SK-N-SH (cell line): Measurements from ENCODE around the gene MGME1. TPM values are rescaled to one million over a fixed set of nuclear protein-coding genes. Genes with fewer than 3 reads are reported as not detected.

Experiments
- CTCF ChIA-PET: fragments of 300-600, 350-600 bp; formaldehyde crosslinking; extraction: SDS; loops from one replicate; lab custom pipeline; 2021; lab: Yijun Ruan, JAX
- POLR2A ChIA-PET: fragments of 350-600 bp; sonication (Branson Sonifier 250); formaldehyde crosslinking; extraction: SDS; loops from one replicate; lab custom pipeline; 2020; ENCODE audit warnings: antibody characterized with exemption, inconsistent platforms; lab: Yijun Ruan, JAX
- DNase-seq: peaks from one replicate; pipeline ENCODE4 v3.0.0; 2012
- H2AFZ ChIP-seq: fragments of 200-600 bp; sonication (generic); 2 replicates; pipeline ENCODE4 v1.8.1; 2016; ENCODE audit warnings: antibody characterized with exemption, mild to moderate bottlenecking, low read depth
- H3F3A ChIP-seq: fragments of 200-600 bp; sonication (generic); replicated peaks from 2 replicates; pipeline ENCODE3; 2016; ENCODE audit warnings: antibody characterized with exemption, mild to moderate bottlenecking; ENCODE audit not compliant: insufficient read depth
- H3K27ac ChIP-seq, 2 experiments: fragments of 200-500 bp in 1 of 2; fragments of 200-600 bp in 1 of 2; sonication (Bioruptor generic) in 1 of 2; sonication (generic), shearing (Covaris generic) in 1 of 2; 2 replicates each; pipeline versions ENCODE4 v1.5.1 to v1.6.1; 2014 to 2016; ENCODE audit warnings: low read depth in 2 of 2, inconsistent platforms in 1 of 2, low read length in 1 of 2, mild to moderate bottlenecking in 1 of 2, mixed read lengths in 1 of 2
- H3K27me3 ChIP-seq: fragments of 200-600 bp; sonication (generic), shearing (Covaris generic); 2 replicates; pipeline ENCODE4 v1.6.1; 2016; ENCODE audit warnings: mixed run types; ENCODE audit not compliant: insufficient read depth
- H3K36me3 ChIP-seq, 2 experiments: fragments of 200-500 bp in 1 of 2; fragments of 200-600 bp in 1 of 2; sonication (Bioruptor generic) in 1 of 2; sonication (generic) in 1 of 2; replicated peaks in 1 of 2; 2 replicates each; pipeline versions ENCODE3 to v1.5.1; 2014 to 2016; ENCODE audit warnings: low read length in 1 of 2, mild to moderate bottlenecking in 1 of 2; ENCODE audit not compliant: insufficient read depth in 2 of 2, control insufficient read depth in 1 of 2
- H3K4me1 ChIP-seq, 2 experiments: fragments of 200-500 bp in 1 of 2; fragments of 200-600 bp in 1 of 2; sonication (Bioruptor generic) in 1 of 2; sonication (generic), shearing (Covaris generic) in 1 of 2; 2 replicates each; pipeline versions ENCODE4 v1.5.1 to v1.6.1; 2014 to 2016; ENCODE audit warnings: low read depth in 1 of 2, low read length in 1 of 2, mixed run types in 1 of 2; ENCODE audit not compliant: insufficient read depth in 2 of 2, control insufficient read depth in 1 of 2
- H3K4me2 ChIP-seq: fragments of 200-600 bp; sonication (generic), shearing (Covaris generic); 2 replicates; pipeline ENCODE4 v1.6.1; 2017; ENCODE audit warnings: mixed run types
- H3K4me3 ChIP-seq, 2 experiments: fragments of 200-500 bp in 1 of 2; fragments of 200-600 bp in 1 of 2; sonication (Bioruptor generic) in 1 of 2; sonication (generic), shearing (Covaris generic) in 1 of 2; 2 replicates each; pipeline versions ENCODE4 v1.5.1 to v1.8.1; 2014 to 2016; ENCODE audit warnings: low read depth in 2 of 2, inconsistent platforms in 1 of 2, low read length in 1 of 2, mild to moderate bottlenecking in 1 of 2, mixed read lengths in 1 of 2, moderate library complexity in 1 of 2
- H3K79me2 ChIP-seq: fragments of 200-600 bp; sonication (generic); 2 replicates; pipeline ENCODE4 v1.8.1; 2017; ENCODE audit warnings: mild to moderate bottlenecking; ENCODE audit not compliant: insufficient read depth
- H3K9ac ChIP-seq: fragments of 200-600 bp; sonication (generic); 2 replicates; pipeline ENCODE4 v1.6.1; 2017; ENCODE audit warnings: mixed run types
- H3K9me2 ChIP-seq: fragments of 200-600 bp; sonication (generic); 2 replicates; pipeline ENCODE4 v1.6.1; 2017; ENCODE audit warnings: mixed run types
- H3K9me3 ChIP-seq: fragments of 200-600 bp; sonication (generic); 2 replicates; pipeline ENCODE4 v1.6.1; 2017; ENCODE audit warnings: mixed run types, mild to moderate bottlenecking, moderate library complexity
- H4K20me1 ChIP-seq: fragments of 200-600 bp; sonication (generic); 2 replicates; pipeline ENCODE4 v1.6.1; 2017; ENCODE audit warnings: mild to moderate bottlenecking, mixed run types; ENCODE audit not compliant: insufficient read depth
- ELF1 ChIP-seq: IDR thresholded peaks from 2 replicates; pipeline ENCODE4 v1.4.0; 2012
- EP300 ChIP-seq, 2 experiments: IDR thresholded peaks; 2 replicates each; pipeline versions ENCODE4 v1.4.0 to v1.6.1; 2012; ENCODE audit warnings: borderline replicate concordance in 1 of 2, low read depth in 1 of 2, low read length in 1 of 2
- EZH2phosphoT487 ChIP-seq: fragments of 200-600 bp; sonication (generic); IDR thresholded peaks from 2 replicates; pipeline ENCODE4 v1.6.1; 2017; ENCODE audit warnings: low read depth, mixed run types, mild to moderate bottlenecking, antibody characterized with exemption, moderate library complexity, borderline replicate concordance
- FOXJ3 ChIP-seq: sonication (generic); formaldehyde crosslinking; IDR thresholded peaks from 2 replicates; pipeline ENCODE4 v1.5.1; 2020; ENCODE audit warnings: mild to moderate bottlenecking, missing genetic modification reagents
- FOXM1 ChIP-seq: IDR thresholded peaks from 2 replicates; pipeline ENCODE4 v1.4.0; 2012; ENCODE audit warnings: low read depth, mild to moderate bottlenecking
- GABPA ChIP-seq: IDR thresholded peaks from 2 replicates; pipeline ENCODE4 v1.4.0; 2012; ENCODE audit warnings: low read depth, mild to moderate bottlenecking
- GATA2 ChIP-seq: sonication (generic); formaldehyde crosslinking; IDR thresholded peaks from 2 replicates; pipeline ENCODE4 v1.5.0; 2020; ENCODE audit warnings: mild to moderate bottlenecking, missing genetic modification reagents
- MXI1 ChIP-seq: IDR thresholded peaks from 2 replicates; pipeline ENCODE4 v1.6.1; 2012; ENCODE audit warnings: mild to moderate bottlenecking, low read depth, low read length, improper control_type of control experiment
- NRF1 ChIP-seq: IDR thresholded peaks from 2 replicates; pipeline ENCODE4 v1.6.1; 2012; ENCODE audit warnings: low read depth, mild to moderate bottlenecking, low read length
- RAD21 ChIP-seq: IDR thresholded peaks from 2 replicates; pipeline ENCODE4 v1.6.1; 2012; ENCODE audit warnings: mild to moderate bottlenecking, low read length
- RCOR1 ChIP-seq: fragments of 150-350 bp; IDR thresholded peaks from 2 replicates; pipeline ENCODE4 v1.6.1; 2017; ENCODE audit warnings: antibody characterized with exemption, low read length
- SIN3A ChIP-seq: IDR thresholded peaks from 2 replicates; pipeline ENCODE4 v1.6.1; 2012; ENCODE audit warnings: low read depth, mild to moderate bottlenecking, low read length, moderate library complexity, borderline replicate concordance
- TAF1 ChIP-seq: IDR thresholded peaks from 2 replicates; pipeline ENCODE4 v1.6.1; 2012; ENCODE audit warnings: low read depth, mild to moderate bottlenecking, low read length, moderate library complexity, borderline replicate concordance
- TEAD4 ChIP-seq: IDR thresholded peaks from 2 replicates; pipeline ENCODE4 v1.4.0; 2012; ENCODE audit warnings: mild to moderate bottlenecking, borderline replicate concordance; ENCODE audit not compliant: insufficient read depth
- WGBS: methylation state at CpG from one replicate; pipeline ENCODE4 v1.1.6; 2017; ENCODE audit warnings: low lambda C conversion rate; 5-methylcytosine and 5-hydroxymethylcytosine counted together
- polyA plus RNA-seq, 3 experiments: library from polyadenylated mRNA; depleted of rRNA; stranded (reverse); fragments of >200 nt; gene quantifications; 2 replicates each; pipeline ENCODE4 v1.2.3, GENCODE V29; 2012
- TF ChIP-seq, protein P1 (sequence below): IDR thresholded peaks from 2 replicates; pipeline ENCODE4; 2012
- TF ChIP-seq, protein P2 (sequence below): fragments of 150-350 bp; IDR thresholded peaks from 2 replicates; pipeline ENCODE4 v1.6.1; 2017; ENCODE audit warnings: antibody characterized with exemption, low read length, low read depth, borderline replicate concordance
- TF ChIP-seq, protein P3 (sequence below): IDR thresholded peaks from 2 replicates; pipeline ENCODE4 v1.4.0; 2012; ENCODE audit warnings: low read depth, borderline replicate concordance

Gene MGME1
- polyA plus RNA-seq, 1 of the 3 experiments (the other 2 are of a cell fraction): 7.9 TPM

DNA sequence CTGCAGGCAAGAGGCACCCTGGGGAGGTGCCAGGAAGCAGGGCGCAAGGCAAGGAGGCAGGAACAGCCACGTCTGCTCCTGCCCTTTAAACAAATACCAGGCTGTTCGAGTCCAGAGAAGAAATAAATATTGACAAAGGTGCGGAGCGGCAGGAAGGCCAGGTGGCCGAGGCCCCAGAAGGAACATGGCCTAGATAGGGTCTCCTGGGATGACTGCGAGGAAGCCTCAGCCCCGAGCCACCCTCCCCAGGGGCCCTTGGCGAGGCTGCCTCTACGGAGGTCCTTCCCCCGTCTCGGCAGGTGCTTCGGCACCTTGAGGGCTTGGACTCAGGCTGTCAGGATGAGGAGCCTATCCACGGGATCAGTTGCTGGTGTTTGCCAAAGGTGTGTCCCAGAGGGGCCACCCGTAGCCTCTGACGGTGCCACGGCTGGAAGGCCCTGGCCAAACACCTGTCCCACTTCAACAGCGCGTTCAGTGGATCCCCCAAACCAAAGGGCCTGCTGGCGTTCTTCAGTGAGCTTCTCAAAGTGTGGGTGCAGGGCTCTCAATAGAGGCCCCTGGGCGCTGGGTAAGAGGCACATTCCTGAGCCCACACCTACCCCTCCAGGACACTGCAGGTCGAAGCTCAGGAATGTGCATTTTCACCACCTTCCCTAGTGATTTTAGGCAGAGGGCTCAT lies 40.0 kb upstream of the MGME1 start (continued):
- TF ChIP-seq EP300 (IDR thresholded peaks at IDR 0.05; ENCODE audit: borderline replicate concordance in 1 of 2, low read depth in 1 of 2, low read length in 1 of 2) (no peak), NRF1 (no peak), RCOR1 (no peak), MXI1 (no peak), SIN3A (no peak), TAF1 (no peak)

DNA sequence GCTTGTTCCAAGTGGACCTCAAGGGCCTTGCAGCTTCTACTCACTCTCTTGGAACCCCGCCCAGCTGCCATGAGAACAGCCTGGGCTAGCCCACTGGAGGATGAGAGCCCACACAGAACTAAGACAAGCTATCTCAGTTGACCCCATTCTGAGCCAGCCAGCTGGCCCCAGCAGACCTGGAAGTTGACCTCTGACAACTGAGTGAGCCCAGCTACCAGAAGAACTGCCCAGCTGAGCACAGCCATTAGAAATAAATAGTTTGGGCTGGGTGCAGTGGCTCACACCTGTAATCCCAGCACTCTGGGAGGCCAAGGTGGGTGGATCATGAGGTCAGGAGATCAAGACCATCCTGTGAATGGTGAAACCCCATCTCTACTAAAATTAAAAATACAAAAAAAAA lies 37.3 kb upstream of the MGME1 start:
- H3K4me1 ChIP-seq: no peaks in the 10 kb centered on the region; a peak in 1 of 4 replicates
- H3K36me3 ChIP-seq: no peaks in the 10 kb centered on the region
- no CpG with 5 or more reads among the region's 1 CpG for WGBS
- H3F3A ChIP-seq: no peaks in the 10 kb centered on the region
- no peak overlapping the region for H3K4me2 ChIP-seq
- H4K20me1 ChIP-seq: no peaks in the 10 kb centered on the region
- TF ChIP-seq, protein P1, sequence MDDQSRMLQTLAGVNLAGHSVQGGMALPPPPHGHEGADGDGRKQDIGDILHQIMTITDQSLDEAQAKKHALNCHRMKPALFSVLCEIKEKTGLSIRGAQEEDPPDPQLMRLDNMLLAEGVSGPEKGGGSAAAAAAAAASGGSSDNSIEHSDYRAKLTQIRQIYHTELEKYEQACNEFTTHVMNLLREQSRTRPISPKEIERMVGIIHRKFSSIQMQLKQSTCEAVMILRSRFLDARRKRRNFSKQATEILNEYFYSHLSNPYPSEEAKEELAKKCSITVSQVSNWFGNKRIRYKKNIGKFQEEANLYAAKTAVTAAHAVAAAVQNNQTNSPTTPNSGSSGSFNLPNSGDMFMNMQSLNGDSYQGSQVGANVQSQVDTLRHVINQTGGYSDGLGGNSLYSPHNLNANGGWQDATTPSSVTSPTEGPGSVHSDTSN: no peak
- TF ChIP-seq GATA2 (CRISPR knock-in tag) (no peak), GABPA (no peak), ELF1 (no peak), EZH2phosphoT487 (no peak), FOXM1 (no peak), TEAD4 (no peak), FOXJ3 (CRISPR knock-in tag) (no peak), RAD21 (no peak)
- TF ChIP-seq, protein P2, sequence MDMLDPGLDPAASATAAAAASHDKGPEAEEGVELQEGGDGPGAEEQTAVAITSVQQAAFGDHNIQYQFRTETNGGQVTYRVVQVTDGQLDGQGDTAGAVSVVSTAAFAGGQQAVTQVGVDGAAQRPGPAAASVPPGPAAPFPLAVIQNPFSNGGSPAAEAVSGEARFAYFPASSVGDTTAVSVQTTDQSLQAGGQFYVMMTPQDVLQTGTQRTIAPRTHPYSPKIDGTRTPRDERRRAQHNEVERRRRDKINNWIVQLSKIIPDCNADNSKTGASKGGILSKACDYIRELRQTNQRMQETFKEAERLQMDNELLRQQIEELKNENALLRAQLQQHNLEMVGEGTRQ: no peak
- TF ChIP-seq, protein P3, sequence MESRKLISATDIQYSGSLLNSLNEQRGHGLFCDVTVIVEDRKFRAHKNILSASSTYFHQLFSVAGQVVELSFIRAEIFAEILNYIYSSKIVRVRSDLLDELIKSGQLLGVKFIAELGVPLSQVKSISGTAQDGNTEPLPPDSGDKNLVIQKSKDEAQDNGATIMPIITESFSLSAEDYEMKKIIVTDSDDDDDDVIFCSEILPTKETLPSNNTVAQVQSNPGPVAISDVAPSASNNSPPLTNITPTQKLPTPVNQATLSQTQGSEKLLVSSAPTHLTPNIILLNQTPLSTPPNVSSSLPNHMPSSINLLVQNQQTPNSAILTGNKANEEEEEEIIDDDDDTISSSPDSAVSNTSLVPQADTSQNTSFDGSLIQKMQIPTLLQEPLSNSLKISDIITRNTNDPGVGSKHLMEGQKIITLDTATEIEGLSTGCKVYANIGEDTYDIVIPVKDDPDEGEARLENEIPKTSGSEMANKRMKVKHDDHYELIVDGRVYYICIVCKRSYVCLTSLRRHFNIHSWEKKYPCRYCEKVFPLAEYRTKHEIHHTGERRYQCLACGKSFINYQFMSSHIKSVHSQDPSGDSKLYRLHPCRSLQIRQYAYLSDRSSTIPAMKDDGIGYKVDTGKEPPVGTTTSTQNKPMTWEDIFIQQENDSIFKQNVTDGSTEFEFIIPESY: no peak
- no peaks in the 10 kb centered on the region for H3K79me2 ChIP-seq
- H3K9me2 ChIP-seq: no peaks in the 10 kb centered on the region
- H3K9ac ChIP-seq: no peak overlapping the region
- peaks cover under 1% of the 10 kb centered on the region; the same call in 1 of the 2 replicates for H3K27me3 ChIP-seq
- DNase-seq: no peak
- CTCF ChIA-PET: no interaction called here
- H3K9me3 ChIP-seq: no peaks in the 10 kb centered on the region
- POLR2A ChIA-PET: no interaction called here
- no peak overlapping the region for H3K4me3 ChIP-seq
- no peak overlapping the region for H3K27ac ChIP-seq
- H2AFZ ChIP-seq: no peak overlapping the region
